Activated naive CD4-positive, alpha-beta T cell treated with anti-CD3 and anti-CD28 coated beads, Interleukin-2, amount 50 U/mL, for 72 hours (primary cell): ENCODE data around the gene DPEP1. TPM values are rescaled to one million over a fixed set of nuclear protein-coding genes. Genes with fewer than 3 reads are reported as not detected.

Experiments
- ATAC-seq, 2 donors: fragments of 150-1000 bp; cut with Tn5 transposase; 2 replicates each; pipeline ENCODE4 v1.10.0; 2021; ENCODE audit warnings: mild to moderate bottlenecking in 2 of 2, moderate library complexity in 2 of 2
- DNase-seq, 2 donors: peaks; one replicate each; pipeline ENCODE4 v3.0.0; 2021 to 2022; ENCODE audit warnings: low spot score in 2 of 2
- H3K27ac Mint-ChIP-seq, 2 donors: one replicate each; pipeline ENCODE4 v1.8.0; 2022; ENCODE audit warnings: mild to moderate bottlenecking in 2 of 2, mixed read lengths in 2 of 2
- H3K36me3 Mint-ChIP-seq, 2 donors: one replicate each; pipeline ENCODE4 v1.8.0; 2022; ENCODE audit warnings: mixed read lengths in 2 of 2
- H3K9me3 Mint-ChIP-seq, 2 donors: one replicate each; pipeline ENCODE4 v1.8.0; 2022; ENCODE audit warnings: mixed read lengths in 2 of 2
- total RNA-seq, 2 donors: library from RNA; stranded (reverse); gene quantifications; one replicate each; pipeline ENCODE4 v1.2.3, GENCODE V29; 2022

Gene DPEP1
- total RNA-seq, 2 donors from 2014 or later = not detected

DNA sequence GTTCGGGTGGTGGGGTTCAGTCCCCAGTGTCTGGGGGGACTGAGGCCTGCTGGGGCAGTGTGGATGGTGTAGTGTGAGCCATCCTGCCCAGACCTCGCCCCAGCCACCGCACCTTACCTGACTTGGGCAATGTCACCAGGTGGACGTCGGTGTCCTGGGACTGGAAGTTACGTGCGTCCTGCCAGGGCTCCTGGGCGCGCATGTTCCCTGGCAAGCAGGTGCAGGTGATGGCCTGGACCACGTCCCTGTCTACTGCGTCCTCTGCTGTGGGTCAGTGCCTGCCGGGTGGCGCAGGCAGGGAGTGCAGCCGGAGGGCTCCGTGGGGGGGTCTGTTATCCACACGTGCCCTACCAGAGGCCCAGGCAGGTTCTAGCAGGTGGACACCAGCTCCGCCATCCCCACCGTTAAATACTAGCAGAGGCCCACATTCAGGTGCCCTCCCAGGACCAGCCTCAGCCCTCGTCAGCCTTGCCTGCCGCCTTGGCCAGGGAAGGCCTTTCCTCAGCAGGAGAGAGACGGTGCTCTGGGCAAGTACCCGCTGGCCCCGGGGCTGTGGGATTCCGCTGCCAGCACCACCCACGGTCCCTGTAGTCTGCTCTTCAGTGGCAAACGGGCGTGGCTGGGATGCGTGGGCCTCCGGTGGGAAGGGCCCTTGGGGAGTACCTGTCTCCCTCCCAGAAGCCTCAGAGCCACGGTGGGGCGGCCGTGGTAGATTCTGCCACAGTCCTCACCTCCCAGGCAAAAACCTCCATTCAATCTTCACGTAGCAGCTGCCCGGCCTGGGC is 8.1 kb upstream of the DPEP1 start:
- ATAC-seq (no peak), DNase-seq (no peak)
- H3K27ac Mint-ChIP-seq = no peak overlapping the region
- no peaks in the 10 kb centered on the region for H3K36me3 Mint-ChIP-seq
- no peaks in the 10 kb centered on the region for H3K9me3 Mint-ChIP-seq

DNA sequence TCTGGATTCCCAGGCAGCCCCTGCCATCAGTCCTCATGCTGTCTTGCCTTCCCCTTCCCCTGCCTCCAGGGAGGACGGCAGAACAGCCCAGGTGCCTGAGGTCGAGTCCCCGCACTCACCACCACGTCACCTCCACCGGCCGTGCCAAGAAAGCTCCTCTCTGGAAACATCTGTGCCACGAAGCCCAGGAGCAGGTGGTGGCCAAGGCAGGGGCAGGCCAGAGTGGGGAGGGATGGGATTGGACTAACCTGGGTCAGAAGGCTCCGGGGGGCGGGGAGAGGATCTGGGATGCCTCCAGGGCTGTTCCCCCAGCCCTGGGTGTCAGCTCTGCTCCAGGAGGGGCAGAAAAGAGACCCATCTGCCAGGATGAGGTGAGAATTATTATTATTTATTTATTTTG is 7.4 kb upstream of the DPEP1 start:
- no peak for DNase-seq
- Mint-ChIP-seq H3K36me3 (no peaks in the 10 kb centered on the region), H3K9me3 (no peaks in the 10 kb centered on the region), H3K27ac (no peak overlapping the region)
- ATAC-seq = no peak

DNA sequence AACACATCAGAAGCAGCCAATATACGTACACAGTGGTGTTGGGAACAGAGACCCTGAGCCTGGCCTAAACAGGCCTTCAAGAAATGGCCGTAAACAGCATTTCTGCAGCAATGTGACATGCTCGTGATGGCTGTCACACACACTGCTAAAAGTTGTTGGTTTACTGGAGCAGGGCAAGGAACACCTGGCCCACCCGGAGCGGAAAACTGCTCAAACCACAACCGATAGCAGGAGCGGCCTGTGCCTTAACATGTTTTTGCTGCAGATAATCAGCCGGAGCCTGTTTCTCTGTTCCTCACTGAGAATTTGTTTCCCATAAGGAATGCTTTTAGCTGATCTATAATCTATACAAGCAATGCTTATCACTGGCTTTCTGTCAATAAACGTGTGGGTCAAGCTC is 6.0 kb upstream of the DPEP1 start:
- Mint-ChIP-seq H3K9me3 (no peaks in the 10 kb centered on the region), H3K36me3 (no peaks in the 10 kb centered on the region), H3K27ac (no peak overlapping the region)
- ATAC-seq (no peak), DNase-seq (no peak)

DNA sequence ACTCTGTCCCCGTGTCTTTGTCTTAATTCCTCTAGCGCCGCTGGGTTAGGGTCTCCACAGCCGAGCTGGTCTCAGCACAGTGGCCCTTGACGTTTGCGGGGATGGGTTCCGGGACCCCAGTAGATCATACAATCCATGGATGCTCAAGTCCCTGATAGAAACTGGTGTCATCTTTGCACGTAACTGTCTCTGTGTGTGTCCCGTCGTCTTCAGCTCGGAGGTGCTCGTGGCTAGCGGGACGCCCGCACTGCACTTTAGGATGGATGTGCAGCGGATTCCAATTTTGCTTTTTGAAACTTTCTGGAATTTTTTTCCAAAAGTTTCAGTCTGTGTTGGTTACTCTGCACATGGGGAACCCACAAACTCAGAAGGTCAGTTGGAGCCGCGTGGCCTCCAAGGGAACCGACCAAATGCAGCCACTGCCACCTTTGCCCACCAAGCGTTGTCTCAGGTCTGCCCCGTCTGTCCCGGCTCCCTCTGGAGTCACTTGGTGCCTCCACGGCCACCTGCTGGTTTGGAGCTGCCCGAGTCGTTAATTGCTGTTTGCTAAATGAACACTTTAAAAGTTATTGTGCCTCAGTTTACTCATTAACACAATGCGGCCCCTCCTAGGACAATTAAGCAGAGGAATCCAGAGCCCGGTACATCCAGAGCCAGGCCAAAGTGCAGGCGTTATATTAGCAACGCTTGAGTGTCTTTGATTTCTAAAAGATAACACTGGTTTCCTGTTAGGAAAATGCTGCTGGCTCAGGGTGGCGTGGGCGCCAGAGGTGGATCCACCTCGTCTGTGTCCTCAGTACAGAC is 5.3 kb upstream of the DPEP1 start:
- Mint-ChIP-seq H3K27ac (no peak overlapping the region), H3K9me3 (no peaks in the 10 kb centered on the region), H3K36me3 (no peaks in the 10 kb centered on the region)
- ATAC-seq (no peak), DNase-seq (no peak)

DNA sequence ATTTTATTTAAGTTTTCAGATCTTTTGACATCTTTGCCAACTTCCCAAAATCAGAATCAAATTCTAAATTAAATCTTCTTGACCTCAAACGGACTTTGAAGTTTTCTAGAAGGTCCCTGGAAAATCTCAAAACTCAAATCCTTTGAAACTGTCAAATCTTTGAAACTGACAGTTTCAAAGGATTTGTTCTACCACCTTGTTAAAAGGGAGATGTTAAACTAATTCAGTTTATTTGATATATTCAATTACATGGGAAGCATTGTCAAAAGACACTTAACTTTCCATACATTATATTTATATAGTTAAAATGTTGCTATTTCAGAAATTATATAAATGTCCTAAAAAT is 3.4 kb upstream of the DPEP1 start:
- no peak for DNase-seq
- Mint-ChIP-seq H3K36me3 (no peaks in the 10 kb centered on the region), H3K27ac (no peak overlapping the region), H3K9me3 (no peaks in the 10 kb centered on the region)
- no peak for ATAC-seq

DNA sequence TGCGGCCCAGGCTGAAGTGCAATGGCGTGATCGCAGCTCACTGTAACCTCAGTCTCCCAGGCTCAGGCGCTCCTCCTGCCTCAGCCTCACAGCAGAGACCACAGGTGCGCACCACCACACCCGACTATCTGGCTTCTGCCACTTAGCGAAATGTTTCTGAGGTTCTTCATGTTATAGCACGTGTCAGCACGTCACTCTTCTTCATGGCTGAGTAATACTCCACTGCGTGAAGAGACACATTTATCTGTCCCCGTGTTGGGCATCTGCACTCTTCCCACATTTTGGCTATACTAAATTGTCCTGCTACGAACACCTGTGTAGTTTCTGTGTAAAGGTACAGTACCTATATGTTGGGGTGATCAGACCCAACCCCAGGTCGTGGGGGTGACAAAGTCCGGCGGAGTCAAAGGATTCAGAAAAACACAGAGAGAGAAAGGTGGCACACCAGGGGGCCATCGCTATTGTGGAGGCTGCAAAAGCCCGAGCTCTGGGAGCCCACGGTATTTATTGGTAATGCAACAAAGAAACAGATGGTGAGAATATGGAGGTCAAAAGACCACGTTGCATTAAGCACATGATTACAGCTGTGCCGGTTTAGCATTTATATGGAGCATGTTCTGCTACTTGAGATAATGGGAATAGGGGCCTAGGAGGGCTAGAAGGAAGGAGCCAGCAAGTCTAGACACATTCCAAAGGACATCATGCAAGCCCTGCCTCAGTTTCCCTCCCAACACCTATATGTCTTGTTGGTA is 851 bp upstream of the DPEP1 start:
- Mint-ChIP-seq H3K36me3 (no peaks in the 10 kb centered on the region), H3K27ac (no peak overlapping the region), H3K9me3 (peaks cover 0 to 5% of the 10 kb centered on the region in 2 donors)
- ATAC-seq = no peak
- no peak for DNase-seq

DNA sequence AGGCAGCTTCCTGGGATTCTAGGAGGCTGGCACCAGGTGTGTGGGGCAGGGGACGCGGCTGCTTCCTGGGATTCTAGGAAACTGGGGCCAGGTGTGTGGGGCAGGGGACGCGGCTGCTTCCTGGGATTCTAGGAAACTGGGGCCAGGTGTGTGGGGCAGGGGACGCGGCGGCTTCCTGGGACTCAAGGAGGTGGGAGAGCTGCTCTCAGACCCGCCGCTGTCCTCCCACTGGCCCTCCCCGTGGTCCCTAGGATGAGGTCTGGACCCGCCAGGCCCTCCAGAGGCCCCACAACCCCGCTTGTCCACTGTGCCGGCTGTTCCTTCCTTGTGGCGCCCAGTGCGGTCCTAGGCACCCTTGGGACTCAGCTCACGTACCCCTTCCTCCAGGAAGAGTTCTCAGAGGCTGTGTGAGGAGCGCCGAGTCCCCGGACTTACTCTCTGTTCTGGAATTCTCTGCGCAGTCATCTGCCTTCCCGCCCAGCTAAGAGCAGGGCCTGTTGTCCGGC is 565 bp downstream of the DPEP1 start:
- peaks cover 0 to 5% of the 10 kb centered on the region in 2 donors for H3K9me3 Mint-ChIP-seq
- H3K27ac Mint-ChIP-seq = no peak overlapping the region
- no peak for ATAC-seq
- no peaks in the 10 kb centered on the region for H3K36me3 Mint-ChIP-seq
- DNase-seq = no peak

DNA sequence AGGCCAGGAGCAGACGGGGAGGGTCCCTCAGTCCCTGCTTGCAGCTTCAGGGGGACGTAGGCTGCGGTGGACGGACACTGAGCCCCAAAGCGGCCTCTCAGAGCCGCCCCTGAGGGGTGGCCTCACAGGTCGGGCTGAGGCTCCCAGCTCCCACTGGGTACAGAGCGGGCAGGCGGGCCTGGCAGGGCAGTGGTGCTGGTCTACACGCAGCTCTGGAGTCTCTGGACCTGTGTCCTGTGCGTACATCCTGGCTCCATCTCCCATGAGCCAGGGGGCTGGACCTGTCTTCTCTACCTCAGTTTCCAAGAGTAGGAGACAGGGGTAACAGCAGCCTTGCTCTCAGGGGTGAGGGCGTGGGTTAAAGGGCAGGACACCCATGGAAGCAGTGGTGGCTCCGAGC is 1.7 kb downstream of the DPEP1 start:
- ATAC-seq (peak in 1 of 2 donors; percentile 18), DNase-seq (no peak)
- H3K9me3 Mint-ChIP-seq = peaks cover 0 to 5% of the 10 kb centered on the region in 2 donors
- H3K27ac Mint-ChIP-seq = no peak overlapping the region
- H3K36me3 Mint-ChIP-seq = no peaks in the 10 kb centered on the region

DNA sequence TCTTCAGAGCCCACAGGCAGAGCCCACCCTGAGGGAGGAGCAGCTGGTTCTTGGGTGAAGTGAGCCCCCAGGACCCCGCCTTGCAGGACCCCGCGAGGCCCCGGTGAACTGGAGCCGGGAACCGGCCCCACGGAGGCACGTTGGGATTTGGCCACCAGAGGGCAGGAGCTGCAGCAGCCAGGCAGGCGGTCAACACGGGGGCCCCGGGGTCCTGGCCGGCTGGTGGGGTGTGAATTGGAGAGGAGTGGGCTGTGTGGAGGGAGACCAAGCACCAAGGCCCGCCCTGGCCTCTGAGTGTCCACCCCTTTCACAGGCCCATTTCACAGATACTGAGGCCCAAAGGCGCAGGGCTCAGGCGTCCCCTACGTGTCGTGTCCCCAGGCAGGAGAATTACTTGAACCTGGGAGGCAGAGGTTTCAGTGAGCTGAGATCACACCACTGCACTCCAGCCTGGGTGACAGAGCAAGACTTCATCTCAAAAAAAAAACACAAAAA is 2.2 kb downstream of the DPEP1 start:
- Mint-ChIP-seq H3K9me3 (peaks cover 0 to 5% of the 10 kb centered on the region in 2 donors), H3K27ac (no peak overlapping the region), H3K36me3 (no peaks in the 10 kb centered on the region)
- peak in 1 of 2 donors; percentile 60 for ATAC-seq
- DNase-seq = peak in 1 of 2 donors; percentile 65

DNA sequence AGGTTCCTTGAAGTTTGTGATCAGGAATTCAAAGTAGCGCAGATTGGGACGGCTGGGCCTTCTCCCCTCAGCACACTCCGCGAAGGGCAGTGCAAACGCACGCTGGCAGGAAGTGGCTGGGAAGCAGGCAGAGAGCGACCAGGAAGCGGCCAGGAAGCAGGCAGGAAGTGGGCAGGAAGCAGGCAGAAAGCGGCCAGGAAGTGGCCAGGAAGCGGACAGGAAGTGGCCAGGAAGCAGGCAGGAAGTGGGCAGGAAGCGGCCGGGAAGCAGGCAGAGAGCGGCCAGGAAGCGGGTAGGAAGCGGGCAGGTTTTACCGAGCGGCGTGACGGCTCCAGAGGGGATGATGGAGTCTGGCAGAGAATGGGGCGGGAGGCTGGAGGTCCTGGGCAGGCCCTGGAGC is 3.2 kb downstream of the DPEP1 start:
- DNase-seq (no peak), ATAC-seq (no peak)
- Mint-ChIP-seq H3K9me3 (peaks cover 0 to 5% of the 10 kb centered on the region in 2 donors), H3K27ac (peak overlapping the region; percentile 68 to 70), H3K36me3 (no peaks in the 10 kb centered on the region)

DNA sequence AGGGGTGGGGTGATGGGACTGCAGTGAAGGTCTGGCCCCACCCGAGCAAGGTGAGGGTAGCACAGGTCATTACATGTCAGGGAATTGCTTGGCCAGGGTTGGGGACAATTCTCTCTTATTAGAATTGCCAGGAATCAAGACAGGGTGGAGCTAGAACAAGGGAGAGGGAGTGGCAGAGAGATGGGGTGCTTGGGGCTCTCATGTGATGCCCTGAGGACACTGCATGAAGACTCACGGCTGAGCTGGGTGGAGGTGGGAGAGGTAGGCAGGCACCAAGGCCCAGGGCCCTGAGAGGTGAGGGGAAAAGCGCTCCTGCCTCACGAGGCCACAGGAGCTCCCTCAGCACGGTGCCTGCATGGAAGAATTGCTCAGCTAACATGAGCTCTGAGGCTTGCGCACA is 3.6 kb downstream of the DPEP1 start:
- ATAC-seq (no peak), DNase-seq (no peak)
- Mint-ChIP-seq H3K36me3 (no peaks in the 10 kb centered on the region), H3K27ac (peak overlapping the region in 1 of 2 donors; percentile 70), H3K9me3 (peaks cover 0 to 5% of the 10 kb centered on the region in 2 donors)

DNA sequence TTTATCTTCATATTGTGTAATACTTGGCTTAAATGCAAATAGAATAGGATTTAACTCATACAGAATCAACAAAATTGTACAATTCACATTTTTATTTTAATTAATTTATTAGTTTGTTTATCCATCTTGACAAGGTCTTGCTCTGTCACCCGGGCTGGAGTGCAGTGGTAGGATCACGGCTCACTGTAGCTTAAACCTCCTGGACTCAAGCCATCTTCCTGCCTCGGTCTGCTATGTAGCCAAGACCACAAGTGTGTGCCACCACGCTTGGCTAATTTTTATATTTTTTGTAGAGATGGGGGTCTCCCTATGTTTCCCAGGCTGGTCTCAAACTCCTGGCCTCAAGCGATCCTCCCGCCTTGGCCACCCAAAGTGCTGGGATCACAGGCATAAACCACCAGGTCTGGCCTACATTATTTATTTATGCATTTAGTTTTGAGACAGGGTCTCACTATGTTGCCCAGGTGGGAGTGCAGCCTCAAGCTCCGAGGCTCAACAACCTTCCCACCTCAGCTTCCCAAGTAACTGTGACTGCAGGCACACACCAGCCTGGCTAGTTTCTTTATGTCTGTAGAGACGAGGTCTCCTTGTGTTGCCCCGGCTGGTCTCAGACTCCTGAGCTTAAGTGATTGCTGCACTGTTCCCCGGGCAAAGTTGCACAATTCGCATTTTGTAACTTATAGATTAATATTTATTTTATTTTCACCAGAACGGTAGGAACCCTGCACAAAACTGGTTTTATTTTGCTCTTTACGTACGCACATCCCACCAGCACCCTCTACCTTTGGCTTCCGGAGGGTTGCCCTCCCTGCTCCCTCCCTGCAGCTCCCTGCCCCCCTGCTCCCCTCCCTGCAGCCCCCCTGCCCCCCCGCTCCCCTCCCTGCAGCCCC is 4.9 kb downstream of the DPEP1 start:
- no peak for DNase-seq
- Mint-ChIP-seq H3K36me3 (no peaks in the 10 kb centered on the region), H3K27ac (no peak overlapping the region), H3K9me3 (peaks cover 0 to 5% of the 10 kb centered on the region in 2 donors)
- ATAC-seq = no peak

DNA sequence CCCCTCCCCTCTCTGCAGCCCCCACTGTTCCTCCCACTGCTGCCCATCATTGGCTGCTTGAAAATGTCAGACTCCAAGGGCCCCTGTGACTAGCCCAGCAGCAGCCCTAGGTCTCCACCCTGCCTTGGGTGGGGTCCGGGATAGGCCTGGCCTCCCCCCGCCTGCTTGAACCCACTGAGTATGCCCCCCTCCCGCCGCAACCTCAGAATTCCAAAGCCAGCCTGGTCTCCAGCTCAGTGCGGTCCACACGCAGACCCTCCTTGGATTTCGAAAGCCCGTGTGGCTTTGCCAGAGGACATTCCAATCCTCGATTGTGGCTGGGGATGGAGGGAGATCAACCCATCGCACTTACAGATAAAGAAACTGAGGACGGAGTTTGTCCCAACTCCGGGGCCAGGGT is 6.4 kb downstream of the DPEP1 start:
- DNase-seq = no peak
- Mint-ChIP-seq H3K27ac (no peak overlapping the region), H3K9me3 (peaks cover 0 to 5% of the 10 kb centered on the region in 2 donors), H3K36me3 (no peaks in the 10 kb centered on the region)
- no peak for ATAC-seq

DNA sequence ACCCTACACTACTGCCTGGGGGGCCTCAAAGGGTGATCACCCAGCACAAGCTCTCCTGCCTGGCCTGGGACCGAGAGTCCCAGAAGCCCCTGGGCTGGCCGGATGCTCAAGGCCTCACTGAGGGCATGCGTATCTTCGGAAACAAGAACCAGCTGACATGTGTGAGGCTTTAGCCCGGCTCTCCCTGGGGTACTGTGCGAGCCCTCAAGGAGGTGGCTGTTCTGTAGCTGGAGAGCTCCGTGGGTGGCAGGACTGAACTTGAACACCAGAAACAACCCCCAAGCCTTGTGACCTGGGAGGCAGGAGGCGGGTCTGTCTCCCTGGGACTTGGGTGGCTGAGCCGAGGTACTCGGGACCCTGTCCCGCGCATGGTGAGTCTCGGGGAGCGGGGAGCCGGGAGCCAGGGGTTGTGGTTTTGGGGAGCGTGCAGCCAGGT is 7.0 kb downstream of the DPEP1 start:
- Mint-ChIP-seq H3K27ac (no peak overlapping the region), H3K9me3 (peaks cover 0 to 5% of the 10 kb centered on the region in 2 donors)

DNA sequence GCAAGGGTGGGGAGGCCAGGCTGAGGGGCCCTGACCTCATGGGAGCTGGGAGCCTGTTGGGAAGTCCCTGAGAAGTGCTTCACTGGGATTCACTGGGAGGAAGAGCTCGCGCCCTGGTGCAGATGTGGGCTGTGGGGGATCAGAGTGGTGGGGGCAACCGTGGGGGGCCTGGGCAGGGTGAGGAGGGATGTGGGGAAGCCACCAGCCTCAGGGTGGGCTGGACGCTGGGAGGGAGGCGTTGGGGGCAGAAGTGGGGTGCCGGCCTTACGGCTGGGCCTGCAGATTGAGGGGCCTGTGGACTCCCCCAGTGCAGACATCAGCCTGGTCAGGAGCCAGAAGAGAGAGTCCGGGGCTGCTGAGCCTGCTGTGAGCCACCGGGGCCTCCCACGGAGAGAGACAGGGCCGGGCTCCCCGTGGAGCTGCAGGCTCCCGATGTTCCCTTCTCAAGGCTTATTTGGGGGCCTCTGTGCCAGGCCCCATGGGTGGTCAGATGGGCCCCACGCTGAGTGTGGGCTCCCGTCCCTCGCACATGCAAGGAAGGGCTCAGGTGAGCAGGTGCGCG is 7.8 kb downstream of the DPEP1 start:
- ATAC-seq = no peak
- H3K27ac Mint-ChIP-seq = no peak overlapping the region

More for the DNA sequence above, 7.0 kb downstream of the DPEP1 start:
- DNase-seq = no peak
- ATAC-seq = no peak
- no peaks in the 10 kb centered on the region for H3K36me3 Mint-ChIP-seq

More for the DNA sequence above, 7.8 kb downstream of the DPEP1 start:
- peaks cover 0 to 5% of the 10 kb centered on the region in 2 donors for H3K9me3 Mint-ChIP-seq
- no peaks in the 10 kb centered on the region for H3K36me3 Mint-ChIP-seq
- DNase-seq = no peak
